Tibial nerve (tissue), 4 donors: Measurements from ENCODE around the gene RARB. TPM values are rescaled to one million over a fixed set of nuclear protein-coding genes. Genes with fewer than 3 reads are reported as not detected.

Experiments used
- DNase-seq, 2 donors: peaks; one replicate each; pipeline ENCODE4 v3.0.0-alpha.2; 2019; ENCODE audit warnings: low spot score in 2 of 2
- H3K27ac ChIP-seq, 4 donors: fragments of 200-600 bp; sonication (generic) in 3 of 4; one replicate each; pipeline ENCODE4 v1.5.1; 2017 to 2019; ENCODE audit warnings: mild to moderate bottlenecking in 1 of 4
- H3K27me3 ChIP-seq, 2 donors: fragments of 200-600 bp; sonication (generic) in 1 of 2; one replicate each; pipeline versions ENCODE4 v1.5.1 to v1.6.0; 2017 to 2019
- H3K36me3 ChIP-seq, 3 donors: fragments of 200-600 bp; sonication (generic); one replicate each; pipeline ENCODE4 v1.5.1; 2018 to 2019
- H3K4me1 ChIP-seq, 4 donors: fragments of 200-600 bp; sonication (generic) in 3 of 4; one replicate each; pipeline ENCODE4 v1.5.1; 2017 to 2019
- H3K4me3 ChIP-seq, 4 donors: fragments of 200-600 bp; sonication (generic) in 3 of 4; one replicate each; pipeline ENCODE4 v1.5.1; 2017 to 2019; ENCODE audit warnings: mild to moderate bottlenecking in 1 of 4, moderate library complexity in 1 of 4
- H3K9me3 ChIP-seq, 4 donors: fragments of 200-600 bp; sonication (generic) in 3 of 4; one replicate each; pipeline ENCODE4 v1.5.1; 2017 to 2019
- EP300 ChIP-seq, 2 donors: sonication (generic); formaldehyde crosslinking; IDR thresholded peaks; one replicate each; pipeline ENCODE4 v1.6.1; 2017; ENCODE audit warnings: antibody characterized with exemption in 2 of 2, mild to moderate bottlenecking in 1 of 2
- POLR2A ChIP-seq, 2 donors: fragments of 450-650 bp; IDR thresholded peaks; one replicate each; pipeline ENCODE4 v1.6.1; 2017; ENCODE audit warnings: antibody characterized with exemption in 2 of 2, mild to moderate bottlenecking in 2 of 2, moderate library complexity in 2 of 2
- WGBS, 2 donors: methylation state at CpG; one replicate each; pipeline ENCODE4 v1.1.5; 2018; 5-methylcytosine and 5-hydroxymethylcytosine counted together
- total RNA-seq, 4 donors: library from RNA; depleted of rRNA; stranded (reverse); fragments of >200 nt; gene quantifications; one replicate each; pipeline ENCODE4 v1.1.0, GENCODE V29; 2016
- TF ChIP-seq, protein P1 (sequence below), 5 experiments: fragments of 200-600 bp in 3 of 5; fragments of 450-650 bp in 2 of 5; sonication (generic) in 3 of 5; IDR thresholded peaks; one replicate each; pipeline ENCODE4 v1.5.1; 2016 to 2019; ENCODE audit warnings: antibody characterized with exemption in 5 of 5, mild to moderate bottlenecking in 3 of 5, moderate library complexity in 2 of 5

The RARB gene
- total RNA-seq, 4 donors from 2014 or later, result 9.3 to 22.6 (median 15.1) TPM

DNA sequence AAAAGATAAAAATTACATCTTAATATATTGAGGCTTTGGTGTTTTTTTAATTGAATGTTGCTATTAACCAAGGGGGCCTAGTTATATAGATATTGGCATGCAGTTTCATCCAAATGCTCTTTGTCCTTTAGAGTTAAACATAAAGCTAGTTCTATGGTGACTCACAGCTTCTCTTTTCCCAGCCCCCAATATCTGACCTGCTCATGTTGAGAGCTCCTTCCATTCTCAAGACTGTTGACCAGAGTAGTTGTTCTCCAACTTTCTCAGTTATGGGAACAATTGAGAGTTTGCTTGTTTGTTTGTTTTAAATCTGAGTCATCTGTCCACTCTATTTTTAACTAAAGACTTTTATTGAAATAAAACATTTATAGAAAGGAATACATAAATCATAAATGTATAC is 15.8 kb upstream of the RARB start:
- DNase-seq, result no peak
- no peaks in the 10 kb centered on the region for H3K36me3 ChIP-seq
- no peaks in the 10 kb centered on the region for H3K9me3 ChIP-seq
- no peaks in the 10 kb centered on the region for H3K27me3 ChIP-seq
- no peak for TF ChIP-seq POLR2A (IDR thresholded peaks at IDR 0.05)
- TF ChIP-seq EP300 (IDR thresholded peaks at IDR 0.05), result no peak
- TF ChIP-seq, protein P1, sequence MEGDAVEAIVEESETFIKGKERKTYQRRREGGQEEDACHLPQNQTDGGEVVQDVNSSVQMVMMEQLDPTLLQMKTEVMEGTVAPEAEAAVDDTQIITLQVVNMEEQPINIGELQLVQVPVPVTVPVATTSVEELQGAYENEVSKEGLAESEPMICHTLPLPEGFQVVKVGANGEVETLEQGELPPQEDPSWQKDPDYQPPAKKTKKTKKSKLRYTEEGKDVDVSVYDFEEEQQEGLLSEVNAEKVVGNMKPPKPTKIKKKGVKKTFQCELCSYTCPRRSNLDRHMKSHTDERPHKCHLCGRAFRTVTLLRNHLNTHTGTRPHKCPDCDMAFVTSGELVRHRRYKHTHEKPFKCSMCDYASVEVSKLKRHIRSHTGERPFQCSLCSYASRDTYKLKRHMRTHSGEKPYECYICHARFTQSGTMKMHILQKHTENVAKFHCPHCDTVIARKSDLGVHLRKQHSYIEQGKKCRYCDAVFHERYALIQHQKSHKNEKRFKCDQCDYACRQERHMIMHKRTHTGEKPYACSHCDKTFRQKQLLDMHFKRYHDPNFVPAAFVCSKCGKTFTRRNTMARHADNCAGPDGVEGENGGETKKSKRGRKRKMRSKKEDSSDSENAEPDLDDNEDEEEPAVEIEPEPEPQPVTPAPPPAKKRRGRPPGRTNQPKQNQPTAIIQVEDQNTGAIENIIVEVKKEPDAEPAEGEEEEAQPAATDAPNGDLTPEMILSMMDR (IDR thresholded peaks at IDR 0.05), result no peak
- H3K4me1 ChIP-seq, result no peaks in the 10 kb centered on the region
- H3K4me3 ChIP-seq, result no peak overlapping the region
- H3K27ac ChIP-seq, result no peak overlapping the region

DNA sequence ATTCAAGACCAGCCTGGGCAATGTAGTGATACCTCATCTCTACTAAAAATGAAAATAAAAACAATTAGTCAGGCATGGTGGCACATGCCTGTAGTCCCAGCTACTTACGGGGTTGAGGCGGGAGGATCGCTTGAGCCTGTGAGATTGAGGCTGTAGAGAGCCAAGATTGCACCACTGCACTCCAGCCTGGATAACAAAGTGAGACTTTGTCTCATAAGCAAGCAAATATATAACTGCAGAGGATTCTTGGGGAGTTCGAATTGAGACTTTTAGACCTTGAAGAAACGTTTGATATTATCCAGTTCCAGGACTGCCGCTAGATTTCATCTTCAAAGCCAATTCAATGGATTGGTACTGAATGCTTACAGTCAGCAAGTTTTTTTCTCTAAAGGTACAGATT is 11.9 kb upstream of the RARB start:
- Histone ChIP-seq H3K9me3 (no peaks in the 10 kb centered on the region), H3K27ac (no peak overlapping the region), H3K27me3 (no peaks in the 10 kb centered on the region), H3K4me3 (no peak overlapping the region), H3K36me3 (no peaks in the 10 kb centered on the region), H3K4me1 (no peaks in the 10 kb centered on the region)
- TF ChIP-seq, protein P1 (IDR thresholded peaks at IDR 0.05), result no peak
- TF ChIP-seq POLR2A (IDR thresholded peaks at IDR 0.05), result no peak
- no peak for TF ChIP-seq EP300 (IDR thresholded peaks at IDR 0.05)
- DNase-seq, result no peak
- 54 to 56% methylated on average over 6 of the region's 6 CpGs for WGBS, 2 donors

DNA sequence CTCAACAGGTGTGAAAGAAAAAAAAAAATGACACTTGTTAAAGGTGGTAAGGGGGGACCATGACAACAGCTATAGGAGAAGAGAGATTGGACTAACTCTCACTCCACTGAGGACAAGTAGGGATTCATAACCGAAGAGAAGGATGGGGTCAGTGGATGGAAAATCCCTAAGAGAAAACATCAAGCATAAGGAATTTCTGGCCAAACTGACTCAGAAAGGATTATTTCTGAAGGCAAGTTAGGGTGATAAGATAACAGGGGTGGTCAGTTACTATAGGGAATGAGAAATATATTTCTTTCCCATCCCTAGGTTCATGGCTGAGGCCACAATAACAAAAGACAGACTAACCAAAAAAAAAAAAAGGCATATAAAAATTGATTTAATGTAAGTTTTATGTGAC is 9.5 kb upstream of the RARB start:
- Histone ChIP-seq H3K4me1 (no peaks in the 10 kb centered on the region), H3K4me3 (no peak overlapping the region), H3K27me3 (no peaks in the 10 kb centered on the region), H3K9me3 (no peaks in the 10 kb centered on the region), H3K36me3 (no peaks in the 10 kb centered on the region), H3K27ac (no peak overlapping the region)
- TF ChIP-seq, protein P1 (IDR thresholded peaks at IDR 0.05), result no peak
- TF ChIP-seq POLR2A (IDR thresholded peaks at IDR 0.05) (no peak), EP300 (IDR thresholded peaks at IDR 0.05) (no peak)
- 77 to 87% methylated on average over 1 of the region's 1 CpG for WGBS, 2 donors
- DNase-seq, result no peak

DNA sequence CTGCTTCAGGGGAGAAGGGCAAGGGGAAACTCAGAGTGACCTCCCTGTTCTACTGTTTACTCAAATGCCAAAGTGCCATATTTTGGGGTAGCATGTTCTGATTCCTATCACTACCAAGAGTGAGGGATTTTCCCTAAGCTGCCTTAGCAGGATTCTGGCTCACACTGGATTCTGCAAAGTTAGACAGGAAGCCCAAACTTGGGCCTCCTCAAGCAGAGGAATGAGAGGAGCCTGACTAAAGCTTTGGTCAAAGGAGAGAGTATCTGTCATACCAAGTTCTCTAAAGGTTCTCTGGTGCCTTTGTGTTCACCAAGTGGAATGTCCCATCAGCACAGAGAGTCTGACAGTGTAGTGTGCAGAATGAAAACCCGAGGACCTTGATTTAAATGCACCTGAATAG is 8.8 kb upstream of the RARB start:
- Histone ChIP-seq H3K27me3 (no peaks in the 10 kb centered on the region), H3K9me3 (no peaks in the 10 kb centered on the region), H3K36me3 (no peaks in the 10 kb centered on the region), H3K4me3 (no peak overlapping the region), H3K27ac (no peak overlapping the region), H3K4me1 (no peaks in the 10 kb centered on the region)
- 92 to 94% methylated on average over 1 of the region's 1 CpG for WGBS, 2 donors
- TF ChIP-seq POLR2A (IDR thresholded peaks at IDR 0.05), result no peak
- TF ChIP-seq, protein P1 (IDR thresholded peaks at IDR 0.05), result no peak
- TF ChIP-seq EP300 (IDR thresholded peaks at IDR 0.05), result no peak
- no peak for DNase-seq

DNA sequence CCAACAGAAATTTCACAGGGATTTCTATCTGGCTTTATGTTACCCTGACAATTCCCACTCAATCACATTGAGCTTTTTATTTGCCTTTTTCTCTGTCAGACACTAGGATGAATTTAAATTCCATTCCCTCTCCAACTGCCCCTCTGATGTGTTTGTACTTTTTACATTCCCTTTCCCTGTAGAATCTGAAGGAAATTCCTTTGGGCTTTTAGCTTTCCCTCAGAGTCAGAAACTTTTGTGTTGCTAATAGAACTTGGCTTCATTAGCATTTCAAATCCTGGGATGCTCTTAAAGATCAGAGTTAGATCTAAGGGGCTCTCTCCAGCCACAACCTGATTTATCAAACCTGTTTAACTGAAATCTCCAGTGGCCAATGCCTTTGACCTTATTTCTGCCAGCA is 7.9 kb upstream of the RARB start:
- DNase-seq, result no peak

More for the DNA sequence above, 7.9 kb upstream of the RARB start:
- no peak overlapping the region for H3K4me3 ChIP-seq
- no peaks in the 10 kb centered on the region for H3K9me3 ChIP-seq
- no peaks in the 10 kb centered on the region for H3K27me3 ChIP-seq
- TF ChIP-seq POLR2A (IDR thresholded peaks at IDR 0.05), result no peak
- TF ChIP-seq, protein P1 (IDR thresholded peaks at IDR 0.05), result no peak
- TF ChIP-seq EP300 (IDR thresholded peaks at IDR 0.05), result no peak
- H3K36me3 ChIP-seq, result no peaks in the 10 kb centered on the region
- H3K27ac ChIP-seq, result no peak overlapping the region
- H3K4me1 ChIP-seq, result no peaks in the 10 kb centered on the region
